ENCODE measurements around the gene ZFPM1.
"Not testable (repeated sequence)": the region's sequence is repeated elsewhere in the genome, so short reads cannot be mapped to it uniquely, and the experiment has no call there.

Gene ZFPM1

DNA sequence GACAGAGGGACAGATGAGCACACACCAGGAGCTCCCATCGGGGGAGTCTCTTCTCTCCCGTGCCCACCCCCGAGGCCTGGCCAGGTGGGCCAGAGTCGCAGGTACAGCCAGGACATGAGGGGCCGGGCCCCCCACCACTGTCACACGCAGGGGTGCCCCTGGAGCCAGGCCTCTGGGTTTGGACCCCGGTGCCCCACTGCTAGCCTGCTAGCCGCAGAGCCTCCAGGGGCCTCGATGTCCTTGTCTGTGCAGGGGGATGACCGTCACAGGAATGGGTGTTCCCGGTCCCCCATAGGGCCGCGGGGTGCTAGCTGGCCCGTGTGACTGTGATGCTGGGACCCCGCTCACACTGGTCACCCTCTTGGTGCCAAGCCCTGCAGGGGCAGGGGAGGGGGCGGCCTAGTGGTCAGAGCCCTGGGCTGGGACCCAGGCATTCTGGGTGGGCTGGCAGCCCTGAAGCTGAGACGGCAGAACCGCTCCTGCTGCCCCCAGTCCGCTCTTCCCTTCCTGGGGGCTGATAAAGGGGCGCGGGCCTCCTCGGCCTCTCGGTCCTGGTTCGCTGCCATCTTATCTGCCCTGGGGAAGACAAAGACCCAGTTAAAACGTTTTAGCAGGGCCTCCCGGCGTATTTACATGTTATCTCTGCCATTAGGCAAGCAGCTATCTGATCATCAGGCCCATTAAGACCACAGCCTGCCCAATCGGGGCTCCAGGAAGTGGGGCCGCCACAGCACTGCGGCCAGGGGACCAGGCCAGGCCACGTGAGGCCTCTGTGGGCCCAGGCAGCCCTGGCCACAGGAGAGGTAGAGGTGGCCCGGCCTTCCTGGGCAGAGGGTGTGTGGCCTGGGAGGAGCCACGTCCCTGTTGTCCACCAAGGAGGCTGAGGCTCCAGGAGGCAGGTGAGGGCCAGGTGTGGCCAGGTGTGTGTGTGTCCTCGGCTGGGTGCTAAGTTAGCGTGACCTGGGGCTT, 59.9 kb downstream of the ZFPM1 start:
- DNase-seq (ENCODE audit: low spot score): no peak

DNA sequence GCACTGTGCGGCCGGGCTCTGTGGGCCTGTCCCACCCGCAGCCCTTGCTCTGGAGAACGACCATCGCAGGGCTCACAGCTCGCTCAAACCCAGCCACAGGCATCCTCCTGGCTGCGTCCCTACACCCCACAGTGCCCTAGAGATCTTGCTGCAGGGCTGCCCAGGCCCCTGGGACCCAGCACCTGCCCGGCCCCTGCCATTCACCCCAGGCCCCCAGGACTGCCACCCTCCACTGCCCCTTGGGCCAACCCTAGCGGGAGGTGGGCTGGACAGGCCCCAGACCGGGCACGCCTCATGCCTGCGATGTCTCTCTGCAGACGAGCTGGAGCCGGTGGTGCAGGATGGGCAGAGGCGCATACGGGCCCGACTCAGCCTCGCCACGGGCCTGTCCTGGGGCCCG, 61.0 kb downstream of the ZFPM1 start:
- no peak for DNase-seq (ENCODE audit: low spot score)

DNA sequence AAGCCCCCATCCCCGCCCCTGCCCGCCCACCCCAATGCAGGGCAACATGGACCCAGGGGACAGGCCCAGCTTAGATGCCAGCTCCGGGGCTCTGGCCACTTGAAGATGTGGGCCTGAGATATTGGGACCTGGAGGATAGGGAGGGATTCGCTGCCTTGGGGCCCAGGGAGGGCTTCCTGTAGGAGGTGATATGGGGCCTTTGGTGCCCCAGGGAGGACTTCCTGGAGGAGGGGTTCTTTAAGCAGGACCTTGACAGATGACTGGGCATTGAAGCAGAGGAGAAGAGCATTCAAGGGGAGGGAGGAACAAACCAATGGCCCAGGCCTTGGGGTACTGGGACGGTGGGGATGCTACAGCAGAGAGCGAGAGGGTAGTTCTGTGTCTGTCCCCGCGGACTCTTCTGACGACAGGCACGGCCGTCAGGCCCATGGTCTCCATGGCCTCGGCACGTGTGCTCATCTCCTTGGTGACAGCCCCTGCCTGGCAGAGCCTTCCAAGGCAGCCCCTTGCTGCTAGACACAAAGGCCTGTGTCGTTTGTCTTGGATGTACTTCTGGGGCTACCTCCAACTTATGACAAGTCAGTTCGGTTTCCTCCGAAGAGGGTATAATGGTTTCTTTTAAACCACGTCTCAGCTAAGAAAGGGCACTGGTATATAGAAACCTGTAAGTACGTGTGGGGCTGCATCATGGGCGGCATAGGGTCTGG, 61.6 kb downstream of the ZFPM1 start:
- no peak for DNase-seq (ENCODE audit: low spot score)

DNA sequence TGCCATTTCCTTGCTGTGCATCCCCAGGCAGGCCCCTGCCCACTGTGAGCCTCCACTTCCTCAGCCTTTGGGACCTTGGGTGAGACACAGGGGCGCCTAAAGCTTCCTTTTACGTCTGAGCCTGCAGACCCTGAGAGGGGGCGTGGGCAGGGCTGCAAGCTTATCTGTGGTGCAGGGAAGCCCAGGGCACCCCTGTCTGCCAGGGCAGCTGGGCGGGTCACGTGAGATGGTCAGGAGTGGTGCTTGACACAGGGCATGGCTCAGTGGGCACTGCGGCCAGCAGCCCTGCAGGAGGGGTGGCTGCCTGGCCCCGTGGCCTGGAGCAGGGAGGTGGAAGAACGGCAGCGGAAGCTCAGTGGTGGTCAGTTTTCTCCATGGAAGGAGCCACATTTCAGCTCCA, 62.3 kb downstream of the ZFPM1 start:
- DNase-seq (ENCODE audit: low spot score): no peak

DNA sequence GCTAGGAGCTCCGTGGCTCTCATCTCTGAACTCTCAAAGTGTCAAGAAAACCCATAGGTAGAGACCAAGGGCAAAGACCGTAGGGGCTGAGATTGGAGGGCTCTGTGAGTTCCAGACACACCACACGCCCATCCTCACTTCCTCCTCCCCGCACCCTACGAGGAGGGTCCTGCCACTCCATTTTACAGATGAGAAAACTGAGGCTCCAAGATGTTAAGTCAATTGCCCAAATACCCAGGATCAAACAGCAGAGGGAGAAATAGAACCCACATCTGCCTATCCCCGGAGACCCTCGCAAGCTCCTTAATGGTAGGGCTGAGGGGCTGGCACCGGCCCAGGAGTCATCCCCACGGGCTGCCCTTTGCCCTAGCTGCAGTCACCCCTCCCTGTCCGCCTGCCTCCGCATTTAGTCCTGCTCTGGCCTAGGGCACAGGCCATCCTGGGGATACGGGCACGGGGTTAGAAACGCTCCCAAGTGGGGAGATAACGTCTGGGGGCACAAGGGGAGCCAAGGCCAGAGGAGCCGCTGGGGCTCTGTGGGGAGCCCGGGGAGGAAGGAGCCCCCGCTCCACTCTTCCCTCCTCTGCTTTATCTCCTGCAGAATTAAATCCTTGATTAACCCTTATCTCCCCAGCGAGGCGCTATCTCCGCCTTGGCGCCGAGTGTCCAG, 63.0 kb downstream of the ZFPM1 start:
- no peak for DNase-seq (ENCODE audit: low spot score)

DNA sequence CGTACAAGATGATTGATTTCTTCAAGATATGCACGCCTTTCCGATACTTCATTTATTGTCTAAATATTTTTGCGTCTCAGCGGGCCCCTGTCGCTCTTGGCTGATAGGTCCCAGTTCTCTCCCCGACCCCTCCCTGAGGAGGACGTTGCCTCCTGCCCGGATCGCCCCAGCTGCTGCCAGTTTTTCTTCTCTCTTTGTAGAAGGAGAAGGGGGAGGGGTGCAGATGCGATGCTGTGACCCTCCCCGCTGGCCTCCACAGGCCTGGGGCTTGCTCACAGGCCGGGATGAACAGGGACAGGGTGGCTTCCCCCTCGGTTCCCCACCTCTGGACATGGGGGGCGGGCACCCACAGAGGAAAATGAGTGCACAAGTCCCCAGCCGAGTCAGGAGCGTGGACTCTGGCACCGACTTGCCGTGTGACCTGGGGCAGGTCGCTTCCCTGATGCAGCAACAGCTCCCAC, 63.6 kb downstream of the ZFPM1 start:
- no peak for DNase-seq (ENCODE audit: low spot score)

DNA sequence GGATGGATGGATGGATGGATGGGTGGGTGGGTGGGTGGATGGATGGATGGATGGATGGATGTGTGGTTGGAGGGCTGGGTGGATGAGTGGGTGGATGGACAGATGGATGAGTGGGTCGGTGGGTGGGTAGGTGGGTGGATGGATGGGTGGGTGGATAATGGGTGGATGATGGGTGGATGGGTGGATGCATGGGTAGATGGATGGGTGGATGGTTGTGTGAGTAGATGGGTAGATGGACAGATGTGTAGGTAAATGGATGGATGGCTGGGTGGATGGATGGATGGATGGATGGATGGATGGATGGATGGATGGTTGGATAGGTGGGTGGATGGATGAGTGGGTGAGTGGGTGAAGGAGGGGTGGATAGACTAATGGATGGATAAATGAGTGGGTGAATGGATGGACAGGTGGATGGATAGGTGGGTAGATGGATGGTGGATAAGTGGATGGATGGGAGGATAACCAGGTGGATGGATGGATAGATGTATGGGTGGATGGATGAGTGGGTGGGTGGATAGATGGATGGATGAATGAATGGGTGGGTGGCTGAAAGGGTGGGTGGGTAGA, 64.2 kb downstream of the ZFPM1 start:
- DNase-seq (ENCODE audit: low spot score): not testable (repeated sequence)

DNA sequence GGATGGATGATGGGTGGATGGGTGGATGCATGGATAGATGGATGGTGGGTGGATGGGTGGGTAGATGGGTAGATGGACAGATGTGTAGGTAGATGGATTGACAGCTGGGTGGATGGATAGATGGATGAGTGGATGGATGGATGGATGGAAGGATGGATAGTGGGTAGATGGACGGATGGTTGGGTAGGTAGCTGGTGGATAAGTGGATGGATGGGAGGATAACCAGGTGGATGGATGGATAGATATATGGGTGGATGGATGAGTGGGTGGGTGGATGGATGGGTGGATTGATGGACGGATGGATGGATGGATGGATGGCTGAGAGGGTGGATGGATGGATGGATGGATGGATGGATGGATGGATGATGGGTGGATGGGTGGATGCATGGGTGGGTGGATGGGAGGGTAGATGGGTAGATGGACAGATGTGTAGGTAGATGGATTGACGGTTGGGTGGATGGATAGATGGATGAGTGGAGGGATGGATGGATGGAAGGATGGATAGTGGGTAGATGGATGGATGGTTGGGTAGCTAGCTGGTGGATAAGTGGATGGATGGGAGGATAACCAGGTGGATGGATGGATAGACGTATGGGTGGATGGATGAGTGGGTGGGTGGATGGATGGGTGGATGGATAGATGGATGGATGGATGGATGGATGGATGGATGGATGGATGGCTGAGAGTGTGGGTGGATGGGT, 65.5 kb downstream of the ZFPM1 start:
- not testable (repeated sequence) for DNase-seq (ENCODE audit: low spot score)

DNA sequence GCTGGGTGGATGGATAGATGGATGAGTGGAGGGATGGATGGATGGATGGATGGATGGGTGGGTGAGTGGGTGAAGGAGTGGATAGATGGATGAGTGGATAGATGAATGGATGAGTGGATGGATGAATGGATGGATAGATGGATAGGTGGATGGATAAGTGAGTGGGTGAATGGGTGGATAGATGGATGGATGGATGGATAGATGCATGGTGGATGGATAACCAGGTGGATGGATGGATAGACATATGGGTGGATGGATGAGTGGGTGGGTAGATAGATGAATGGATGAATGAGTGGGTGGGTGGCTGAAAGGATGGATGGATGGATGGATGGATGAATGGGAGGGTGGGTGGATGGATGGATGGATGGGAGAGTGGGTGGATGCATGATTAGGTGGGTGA, 66.2 kb downstream of the ZFPM1 start:
- no peak for DNase-seq (ENCODE audit: low spot score)

DNA sequence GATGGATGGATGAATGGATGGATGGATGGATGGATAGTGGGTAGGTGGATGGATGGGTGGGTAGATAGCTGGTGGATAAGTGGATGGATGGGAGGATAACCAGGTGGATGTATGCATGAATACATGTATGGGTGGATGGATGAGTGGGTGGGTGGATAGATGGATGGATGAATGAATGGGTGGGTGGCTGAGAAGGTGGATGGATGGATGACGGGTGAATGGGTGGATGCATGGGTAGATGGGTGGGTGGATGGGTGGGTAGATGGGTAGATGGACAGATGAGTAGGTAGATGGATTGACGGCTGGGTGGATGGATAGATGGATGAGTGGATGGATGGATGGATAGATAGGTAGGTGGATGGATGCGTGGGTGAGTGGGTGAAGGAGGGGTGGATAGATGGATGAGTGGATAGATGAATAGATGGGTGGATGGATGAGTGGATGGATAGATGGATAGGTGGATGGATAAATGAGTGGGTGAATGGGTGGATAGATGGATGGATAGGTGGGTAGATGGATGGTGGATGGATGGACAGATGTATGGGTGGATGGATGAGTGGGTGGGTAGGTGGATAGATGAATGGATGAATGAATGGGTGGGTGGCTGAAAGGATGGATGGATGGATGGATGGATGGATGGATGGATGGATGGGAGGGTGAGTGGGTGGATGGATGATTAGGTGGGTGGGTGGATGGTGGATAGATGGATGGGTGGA, 67.0 kb downstream of the ZFPM1 start:
- DNase-seq (ENCODE audit: low spot score): no peak

DNA sequence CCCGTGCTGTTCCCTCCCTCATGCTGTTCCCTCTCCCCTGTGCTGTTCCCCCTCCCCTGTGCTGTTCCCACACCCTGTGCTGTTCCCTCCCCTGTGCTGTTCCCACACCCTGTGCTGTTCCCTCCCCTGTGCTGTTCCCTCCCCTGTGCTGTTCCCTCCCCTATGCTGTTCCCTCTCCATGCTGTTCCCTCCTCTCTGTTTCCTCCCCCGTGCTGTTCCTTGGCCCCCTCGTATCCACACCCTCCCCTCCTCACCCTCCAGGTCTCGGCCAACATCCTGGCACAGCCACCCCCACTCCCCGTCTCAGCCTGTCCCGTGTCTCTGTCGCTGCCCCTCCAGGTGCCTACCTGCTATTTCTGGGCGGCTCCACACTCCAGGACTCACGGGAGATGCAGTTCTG, 68.6 kb downstream of the ZFPM1 start:
- no peak for DNase-seq (ENCODE audit: low spot score)

DNA sequence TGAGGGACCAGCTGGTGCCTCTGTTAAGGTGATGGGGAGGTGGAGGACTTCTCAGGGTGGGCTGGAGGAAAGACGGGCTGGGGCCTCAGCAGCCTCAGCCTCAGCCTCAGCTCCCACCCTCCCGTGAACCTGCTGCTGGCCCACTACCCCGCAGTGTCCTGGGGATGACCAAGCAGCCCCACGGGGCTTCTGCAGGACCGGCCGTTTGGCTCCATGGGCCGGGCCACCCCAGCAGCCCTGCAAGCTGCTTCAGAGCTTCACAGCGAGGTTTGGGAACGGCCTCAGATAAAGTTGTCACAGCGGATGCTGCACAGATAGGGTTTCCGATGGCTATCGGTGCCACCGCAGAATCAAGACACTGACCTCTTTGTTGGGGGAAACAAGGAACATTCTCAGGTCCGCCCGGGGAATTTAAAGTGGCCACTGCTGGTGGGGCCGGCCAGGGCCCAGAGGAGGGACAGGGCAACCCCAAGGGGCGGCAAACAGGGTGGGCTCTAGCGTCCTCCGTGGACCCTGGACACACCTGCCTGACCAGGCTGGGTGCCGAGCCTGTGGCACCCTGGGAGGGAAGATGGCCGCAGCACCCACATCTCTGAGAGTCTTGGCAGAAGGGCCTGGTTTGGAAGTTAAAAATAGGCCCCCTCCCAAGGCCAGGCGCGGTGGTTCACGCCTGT, 69.3 kb downstream of the ZFPM1 start:
- no peak for DNase-seq (ENCODE audit: low spot score)

DNA sequence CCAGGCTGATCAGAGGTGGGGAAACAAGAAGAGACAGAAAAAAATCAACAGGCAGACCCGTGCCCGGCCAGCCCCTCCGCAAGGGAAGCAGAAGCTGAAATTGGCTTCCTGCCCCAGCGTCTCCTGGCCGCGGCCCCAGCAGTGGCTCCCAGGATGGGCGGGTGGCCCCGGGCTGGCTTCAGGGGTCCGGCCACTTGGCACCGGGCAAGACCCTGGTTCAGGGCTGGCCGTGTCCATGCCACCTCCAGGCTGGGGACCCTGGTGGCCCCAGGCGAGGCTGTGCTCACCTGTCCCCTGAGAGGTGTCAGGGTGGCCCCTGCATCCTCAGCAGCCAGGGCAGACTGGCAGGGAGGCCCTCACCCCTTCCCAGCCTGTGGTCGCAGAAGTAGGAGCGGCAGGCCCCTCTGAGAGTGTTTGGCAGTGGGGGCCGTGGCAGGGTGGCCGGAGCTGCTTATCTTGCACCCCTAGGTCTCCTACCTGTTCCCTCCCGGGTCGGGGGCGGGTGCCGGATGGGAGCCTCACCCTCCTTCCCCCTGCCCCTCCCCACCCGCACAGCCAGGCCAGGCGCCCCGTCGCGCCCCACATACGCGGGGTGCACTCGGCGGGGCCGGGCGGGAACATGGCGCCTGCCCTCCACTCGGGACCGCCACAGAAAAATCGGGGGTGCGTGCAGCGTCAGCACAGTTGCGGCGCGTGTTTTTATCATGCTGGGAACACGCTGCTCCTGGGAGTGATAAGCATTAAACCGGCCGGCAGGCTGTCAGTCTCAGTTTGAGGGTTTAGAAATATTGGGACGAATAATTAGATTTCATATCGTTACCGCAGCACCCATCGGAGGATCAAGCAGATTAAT, 70.5 kb downstream of the ZFPM1 start:
- no peak for DNase-seq (ENCODE audit: low spot score)

DNA sequence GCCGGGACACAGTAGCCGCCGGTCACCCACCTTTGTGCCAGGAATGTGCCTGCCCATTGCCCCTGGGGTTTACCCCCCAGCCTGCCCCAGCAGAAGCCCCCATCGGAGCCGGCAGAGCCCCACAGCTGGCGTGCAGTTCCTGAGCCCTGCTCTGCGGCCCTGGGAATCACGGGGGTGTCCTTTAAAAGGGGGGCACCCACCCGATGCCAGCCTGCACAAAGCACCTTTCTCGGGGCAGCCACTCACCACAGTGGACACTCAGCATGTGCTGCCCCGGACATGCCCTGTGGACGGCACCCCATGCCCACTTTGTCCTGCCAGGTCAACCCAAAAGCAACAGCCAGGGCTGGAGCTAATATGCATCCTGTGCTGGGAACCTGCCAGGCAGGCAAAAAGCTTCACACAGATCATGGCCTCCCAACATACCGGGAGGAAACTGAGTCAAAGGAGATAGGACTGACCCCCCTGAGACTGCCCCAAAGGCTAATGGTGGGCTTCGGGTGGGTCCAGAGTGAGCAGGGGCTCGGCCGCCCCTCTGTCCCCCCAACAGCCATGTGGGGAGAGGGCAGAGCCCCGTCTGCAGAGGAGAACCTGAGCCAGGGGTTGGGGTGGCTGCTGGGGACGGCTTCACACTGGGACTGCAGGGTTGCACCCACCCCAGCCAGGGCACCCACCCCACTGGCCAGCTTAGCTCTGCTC, 71.3 kb downstream of the ZFPM1 start:
- DNase-seq (ENCODE audit: low spot score): no peak

DNA sequence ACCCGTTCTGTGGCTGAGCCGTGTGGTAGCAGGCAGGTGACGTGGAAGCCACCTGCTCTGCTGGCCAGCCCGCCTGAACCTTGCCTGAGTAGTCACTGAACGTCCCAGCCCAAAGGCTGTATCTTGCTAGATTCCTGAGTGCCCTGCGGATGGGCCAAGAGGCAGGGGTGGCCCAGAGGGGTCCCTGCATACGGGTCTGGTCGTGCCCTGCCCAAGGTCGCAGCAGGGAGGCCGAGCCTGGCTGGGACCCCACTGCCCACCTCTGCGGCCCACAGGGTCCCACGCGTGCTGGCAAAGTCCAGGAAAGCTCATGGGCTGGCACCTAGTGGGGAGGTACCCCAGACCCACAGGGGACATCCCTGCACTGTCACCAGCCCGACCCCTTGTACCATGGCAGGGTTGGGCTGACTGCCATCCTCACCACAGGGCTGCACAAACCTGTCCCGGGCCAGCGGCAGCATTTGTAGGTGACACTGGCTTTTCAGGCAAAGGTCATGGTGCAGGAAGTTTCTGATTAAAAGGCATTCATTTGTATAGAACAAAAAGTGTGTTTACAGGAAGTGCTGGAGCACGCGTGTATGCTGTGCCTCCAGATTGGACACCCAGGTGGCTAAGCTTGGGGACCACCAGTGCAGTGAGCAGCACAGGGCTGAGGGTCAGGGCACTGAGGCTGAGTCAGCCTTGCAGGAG, 72.0 kb downstream of the ZFPM1 start:
- no peak for DNase-seq (ENCODE audit: low spot score)

DNA sequence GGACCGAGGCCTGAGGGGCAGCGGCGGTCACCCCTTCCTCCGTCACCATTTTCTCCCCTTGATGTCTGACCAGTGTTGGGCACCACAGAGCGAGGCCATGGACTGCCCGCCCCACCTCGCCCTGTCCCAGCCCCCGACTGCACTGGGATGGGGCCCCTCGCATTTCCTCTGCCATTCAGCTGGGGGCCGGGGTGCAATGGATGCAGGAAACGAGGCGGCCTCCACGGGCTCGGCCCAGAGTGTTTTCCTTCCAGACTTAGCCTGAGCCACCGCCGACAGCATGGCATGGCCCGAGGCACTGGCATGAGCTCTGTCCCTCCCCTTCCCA, 72.5 kb downstream of the ZFPM1 start:
- no peak for DNase-seq (ENCODE audit: low spot score)

DNA sequence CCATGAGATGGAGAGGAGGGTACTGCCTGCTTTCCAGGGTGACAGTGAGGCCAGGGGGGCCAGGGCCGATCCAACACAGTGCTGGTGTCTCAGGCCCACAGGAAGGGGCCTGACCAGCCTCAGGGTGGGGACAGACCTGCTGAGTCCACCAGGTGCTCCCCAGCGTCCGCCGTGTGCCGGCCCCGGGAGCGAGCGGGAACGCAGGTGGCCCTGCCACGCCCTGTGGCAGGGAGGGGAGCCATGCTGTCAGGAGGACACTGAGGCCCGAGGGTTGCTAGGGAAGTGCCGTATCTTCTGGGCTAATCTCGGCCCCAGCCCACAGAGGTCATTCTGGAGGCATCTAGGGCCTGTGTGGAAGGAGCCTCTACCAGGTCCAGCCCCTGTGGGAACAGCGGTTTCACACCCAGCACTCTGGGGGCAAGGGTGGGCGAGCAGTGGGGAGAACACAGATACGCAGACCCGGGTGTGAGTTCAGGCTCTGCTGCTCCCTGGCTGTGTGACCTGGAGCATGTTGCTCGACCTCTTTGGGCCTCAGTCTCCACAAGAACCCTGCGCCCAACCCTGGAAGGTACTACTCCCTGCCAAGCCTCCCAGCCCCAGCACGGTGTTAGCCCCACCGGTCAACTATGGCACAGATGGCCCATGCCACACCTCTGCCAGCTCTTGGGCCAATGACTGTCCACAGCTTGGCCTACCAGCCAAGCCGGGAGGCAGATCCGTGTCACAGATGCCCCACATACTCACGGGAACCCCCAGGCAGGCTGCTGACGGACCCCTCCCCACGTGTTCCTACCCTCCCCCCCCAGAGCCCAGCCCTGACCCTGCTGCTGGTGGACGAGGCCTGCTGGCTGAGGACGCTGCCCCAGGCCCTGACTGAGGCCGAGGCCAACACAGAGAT, 73.2 kb downstream of the ZFPM1 start:
- DNase-seq (ENCODE audit: low spot score): no peak

DNA sequence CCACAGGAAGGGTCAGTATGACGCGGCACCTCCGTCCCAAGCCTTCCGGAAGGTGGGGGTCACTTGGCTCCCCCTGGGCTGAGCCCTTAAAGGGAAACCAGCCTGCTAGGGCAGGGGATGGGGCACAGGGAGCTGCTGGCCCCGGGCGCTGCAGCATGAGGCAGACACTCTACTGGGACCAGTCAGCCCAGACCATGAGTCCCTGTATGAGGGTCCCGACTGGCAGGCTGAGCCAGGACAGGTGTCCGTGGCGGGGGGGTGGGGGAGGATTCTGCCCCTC, 73.8 kb downstream of the ZFPM1 start:
- DNase-seq (ENCODE audit: low spot score): no peak
